ENCODE data around the gene RAD51B.

The RAD51B gene

DNA sequence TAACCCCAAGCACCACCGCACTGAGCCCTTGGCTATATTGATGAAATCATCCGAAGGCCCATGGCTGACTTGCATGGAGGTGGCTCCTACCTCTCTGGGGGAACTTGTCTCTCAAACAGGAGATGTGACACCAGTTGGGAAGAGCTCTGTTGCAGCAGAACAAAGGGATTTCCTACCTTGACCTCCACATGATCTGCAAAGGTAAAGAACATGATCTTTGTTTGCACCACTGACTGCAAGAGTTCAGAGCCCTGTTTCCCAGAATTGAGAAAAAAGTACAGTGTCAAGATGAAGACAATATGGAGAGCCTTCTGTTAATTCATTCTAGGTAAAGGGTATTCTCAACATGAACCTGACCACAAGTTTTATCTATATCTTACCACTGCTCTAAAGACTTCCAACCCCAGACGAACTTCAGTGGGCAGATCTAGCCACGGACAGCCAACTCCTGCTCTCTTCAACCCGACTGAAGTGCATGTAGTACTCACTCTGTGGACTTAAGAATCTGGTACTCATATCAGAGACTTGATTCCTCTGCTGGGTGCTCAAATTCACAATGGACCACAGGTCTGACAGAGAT is 35.2 kb upstream of the RAD51B start:
- in situ Hi-C loops (cut with HindIII; ENCODE audit: low pct_ligation_motif_present, low sequenced_read_pairs) = no loop called here
- DNase-seq = no peak
- TF ChIP-seq, protein P1, sequence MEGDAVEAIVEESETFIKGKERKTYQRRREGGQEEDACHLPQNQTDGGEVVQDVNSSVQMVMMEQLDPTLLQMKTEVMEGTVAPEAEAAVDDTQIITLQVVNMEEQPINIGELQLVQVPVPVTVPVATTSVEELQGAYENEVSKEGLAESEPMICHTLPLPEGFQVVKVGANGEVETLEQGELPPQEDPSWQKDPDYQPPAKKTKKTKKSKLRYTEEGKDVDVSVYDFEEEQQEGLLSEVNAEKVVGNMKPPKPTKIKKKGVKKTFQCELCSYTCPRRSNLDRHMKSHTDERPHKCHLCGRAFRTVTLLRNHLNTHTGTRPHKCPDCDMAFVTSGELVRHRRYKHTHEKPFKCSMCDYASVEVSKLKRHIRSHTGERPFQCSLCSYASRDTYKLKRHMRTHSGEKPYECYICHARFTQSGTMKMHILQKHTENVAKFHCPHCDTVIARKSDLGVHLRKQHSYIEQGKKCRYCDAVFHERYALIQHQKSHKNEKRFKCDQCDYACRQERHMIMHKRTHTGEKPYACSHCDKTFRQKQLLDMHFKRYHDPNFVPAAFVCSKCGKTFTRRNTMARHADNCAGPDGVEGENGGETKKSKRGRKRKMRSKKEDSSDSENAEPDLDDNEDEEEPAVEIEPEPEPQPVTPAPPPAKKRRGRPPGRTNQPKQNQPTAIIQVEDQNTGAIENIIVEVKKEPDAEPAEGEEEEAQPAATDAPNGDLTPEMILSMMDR (IDR thresholded peaks at IDR 0.05; ENCODE audit: low read depth, low read length, missing control alignments) = no peak
- Histone ChIP-seq H3K4me3 (ENCODE audit: low read depth, low read length) (no peak overlapping the region), H3K27ac (no peak overlapping the region), H3K36me3 (replicated peaks) (peaks cover 60% of the 10 kb centered on the region), H3K27me3 (replicated peaks) (no peaks in the 10 kb centered on the region)

DNA sequence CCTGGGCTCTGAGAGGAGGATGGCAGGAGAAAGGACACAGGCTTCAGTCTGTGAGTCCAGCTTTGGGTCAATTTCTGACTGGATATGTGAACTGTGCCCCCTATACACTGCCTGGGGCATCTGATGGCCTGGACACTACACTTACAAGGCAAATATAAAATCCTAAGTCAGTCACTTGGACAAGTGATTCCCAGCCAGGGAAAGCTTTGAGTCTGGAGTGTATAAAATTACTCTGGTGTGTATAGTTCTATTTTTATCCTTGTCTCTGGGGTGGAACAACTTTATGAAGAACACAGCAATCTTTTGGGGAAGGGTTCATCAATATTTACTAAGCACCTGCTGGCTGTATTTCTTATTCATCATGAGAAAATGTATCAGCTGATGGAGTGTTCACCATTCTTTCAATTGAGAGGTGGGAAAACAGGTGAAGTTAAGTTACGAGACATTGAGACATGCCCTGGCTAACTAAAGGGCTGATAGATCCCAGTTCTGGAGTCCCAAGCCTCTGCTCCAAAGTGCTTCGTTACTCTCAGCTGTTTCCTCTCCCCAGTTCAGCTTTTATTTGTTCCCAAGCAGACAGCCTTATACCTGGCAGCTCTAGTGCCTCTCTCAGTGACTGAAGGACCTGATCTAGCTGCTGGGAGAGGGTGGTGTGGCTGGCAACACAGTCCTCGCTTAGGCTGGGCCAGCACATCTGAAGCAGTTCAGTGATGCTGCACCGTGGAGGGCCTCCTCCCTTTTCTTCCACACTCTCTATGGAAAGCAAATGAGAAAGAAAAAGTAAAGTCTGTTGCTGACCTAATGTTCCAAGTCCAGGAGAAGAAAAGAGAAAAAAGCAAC is 34.1 kb upstream of the RAD51B start:
- in situ Hi-C loops (cut with HindIII; ENCODE audit: low pct_ligation_motif_present, low sequenced_read_pairs) = no loop called here
- Histone ChIP-seq H3K4me3 (ENCODE audit: low read depth, low read length) (no peak overlapping the region), H3K36me3 (replicated peaks) (peaks cover 64% of the 10 kb centered on the region), H3K27me3 (replicated peaks) (no peaks in the 10 kb centered on the region), H3K27ac (no peak overlapping the region)
- TF ChIP-seq, protein P1 (IDR thresholded peaks at IDR 0.05; ENCODE audit: low read depth, low read length, missing control alignments) = no peak
- DNase-seq = no peak

DNA sequence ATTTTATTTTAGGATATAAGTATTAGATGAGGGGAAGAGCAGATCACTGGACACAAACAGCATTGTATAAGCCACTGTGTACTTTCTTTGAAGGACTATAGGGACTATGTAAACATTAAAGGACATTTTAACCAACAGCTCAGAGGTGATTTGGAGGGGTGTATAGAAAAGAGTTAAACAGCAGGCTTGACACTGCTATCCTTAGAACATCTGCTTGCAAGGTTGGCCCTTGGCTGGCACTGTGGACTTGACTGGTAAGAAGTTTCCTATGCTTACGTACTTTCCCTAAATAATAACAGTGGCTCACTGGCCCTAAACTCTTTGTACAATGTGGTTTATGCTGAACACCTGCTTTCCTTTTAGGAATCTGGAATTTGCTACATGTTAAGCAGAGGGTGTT is 31.9 kb upstream of the RAD51B start:
- in situ Hi-C loops (cut with HindIII; ENCODE audit: low pct_ligation_motif_present, low sequenced_read_pairs) = no loop called here
- H3K4me3 ChIP-seq (ENCODE audit: low read depth, low read length) = no peak overlapping the region
- no peak overlapping the region for H3K27ac ChIP-seq
- H3K27me3 ChIP-seq (replicated peaks) = no peaks in the 10 kb centered on the region
- TF ChIP-seq, protein P1 (IDR thresholded peaks at IDR 0.05; ENCODE audit: low read depth, low read length, missing control alignments) = no peak
- H3K36me3 ChIP-seq (replicated peaks) = peaks cover 62% of the 10 kb centered on the region
- no peak for DNase-seq

DNA sequence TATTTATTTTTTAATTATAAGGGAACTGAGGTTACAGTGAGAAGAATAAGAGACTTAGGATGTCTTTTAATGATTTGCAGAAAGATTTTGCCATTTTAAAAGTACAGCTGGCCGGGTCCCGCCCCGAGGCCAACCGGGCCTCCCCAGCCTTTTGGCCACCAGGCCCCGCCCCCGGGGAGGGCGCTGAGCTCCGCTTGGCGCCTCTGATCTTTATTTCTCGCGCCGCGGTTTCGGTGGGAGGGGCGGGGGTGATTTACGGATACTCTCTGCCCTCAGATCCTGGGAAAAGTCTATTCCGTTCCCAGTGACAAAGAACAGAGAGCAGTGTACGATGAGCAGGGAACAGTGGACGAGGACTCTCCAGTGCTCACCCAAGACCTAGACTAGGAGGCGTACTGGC is 20.8 kb upstream of the RAD51B start:
- H3K36me3 ChIP-seq (replicated peaks) = peaks cover 59% of the 10 kb centered on the region
- H3K27ac ChIP-seq = no peak overlapping the region
- no peak for DNase-seq
- TF ChIP-seq, protein P1 (IDR thresholded peaks at IDR 0.05; ENCODE audit: low read depth, low read length, missing control alignments) = no peak
- no peaks in the 10 kb centered on the region for H3K27me3 ChIP-seq (replicated peaks)
- in situ Hi-C loops (cut with HindIII; ENCODE audit: low pct_ligation_motif_present, low sequenced_read_pairs) = no loop called here
- no peak overlapping the region for H3K4me3 ChIP-seq (ENCODE audit: low read depth, low read length)

DNA sequence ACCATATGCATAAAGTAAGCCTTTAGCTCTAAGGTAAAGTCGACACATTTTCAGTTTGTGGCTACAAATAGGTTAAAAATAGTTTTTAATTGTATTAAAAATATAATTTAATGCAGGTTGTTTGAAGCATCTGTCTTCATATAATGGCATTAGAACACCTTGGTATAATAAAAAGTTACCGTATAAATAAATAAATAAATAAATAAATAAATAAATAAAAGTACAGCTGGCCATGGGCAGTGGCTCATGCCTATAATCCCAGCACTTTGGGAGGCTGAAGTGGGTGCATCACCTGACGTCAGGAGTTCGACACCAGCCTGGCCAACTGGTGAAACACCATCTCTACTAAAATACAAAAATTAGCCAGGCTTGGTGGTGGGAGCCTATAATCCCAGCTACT is 18.8 kb upstream of the RAD51B start:
- in situ Hi-C loops (cut with HindIII; ENCODE audit: low pct_ligation_motif_present, low sequenced_read_pairs) = no loop called here
- TF ChIP-seq, protein P1 (IDR thresholded peaks at IDR 0.05; ENCODE audit: low read depth, low read length, missing control alignments) = no peak
- H3K4me3 ChIP-seq (ENCODE audit: low read depth, low read length) = no peak overlapping the region
- H3K27me3 ChIP-seq (replicated peaks) = no peaks in the 10 kb centered on the region
- H3K36me3 ChIP-seq (replicated peaks) = peaks cover 65% of the 10 kb centered on the region
- DNase-seq = no peak
- no peak overlapping the region for H3K27ac ChIP-seq
